HFFc6 (cell line): ENCODE data around the gene CTRB2. TPM values are rescaled to one million over a fixed set of nuclear protein-coding genes. Genes with fewer than 3 reads are reported as not detected.
A peak's percentile ranks its signal among the peaks of the same experiment; 100 is the strongest.

Experiments
- DNase-seq: peaks from one replicate; pipeline ENCODE4 v3.0.0-alpha.2; 2018
- H3K27ac Mint-ChIP-seq: 2 replicates; pipeline ENCODE4 v1.8.0; 2020; ENCODE audit warnings: mild to moderate bottlenecking, mixed read lengths
- H3K27me3 Mint-ChIP-seq: 2 replicates; pipeline ENCODE4 v1.8.0; 2021; ENCODE audit warnings: mild to moderate bottlenecking, moderate library complexity, mixed read lengths; ENCODE audit not compliant: insufficient read depth
- H3K36me3 Mint-ChIP-seq: 2 replicates; pipeline ENCODE4 v1.8.0; 2021; ENCODE audit warnings: low read depth, mixed read lengths
- H3K4me1 Mint-ChIP-seq: 2 replicates; pipeline ENCODE4 v1.8.0; 2020; ENCODE audit warnings: low read depth, mixed read lengths
- H3K4me3 Mint-ChIP-seq: 2 replicates; pipeline ENCODE4 v1.8.0; 2020; ENCODE audit warnings: mild to moderate bottlenecking, moderate library complexity, mixed read lengths
- H3K9me3 Mint-ChIP-seq: 2 replicates; pipeline ENCODE4 v1.8.0; 2020; ENCODE audit warnings: mild to moderate bottlenecking, mixed read lengths
- total RNA-seq, 6 experiments: library from RNA; stranded (reverse); fragmentation: NEBNext Ultra II Directional; extraction: Animal tissue kit (Norgen Biotek cat#: 25700); gene quantifications; 2 replicates in 1 of 6; 3 replicates in 5 of 6; pipeline ENCODE4 v1.2.3, GENCODE V29; 2021
- TF ChIP-seq, protein P1 (sequence below): fragments of 200-600 bp; sonication (generic); IDR thresholded peaks from 2 replicates; pipeline ENCODE4 v1.5.0; 2021; ENCODE audit warnings: antibody characterized with exemption, mild to moderate bottlenecking

CTRB2 gene
- total RNA-seq, 6 experiments from 2014 or later: not detected

DNA sequence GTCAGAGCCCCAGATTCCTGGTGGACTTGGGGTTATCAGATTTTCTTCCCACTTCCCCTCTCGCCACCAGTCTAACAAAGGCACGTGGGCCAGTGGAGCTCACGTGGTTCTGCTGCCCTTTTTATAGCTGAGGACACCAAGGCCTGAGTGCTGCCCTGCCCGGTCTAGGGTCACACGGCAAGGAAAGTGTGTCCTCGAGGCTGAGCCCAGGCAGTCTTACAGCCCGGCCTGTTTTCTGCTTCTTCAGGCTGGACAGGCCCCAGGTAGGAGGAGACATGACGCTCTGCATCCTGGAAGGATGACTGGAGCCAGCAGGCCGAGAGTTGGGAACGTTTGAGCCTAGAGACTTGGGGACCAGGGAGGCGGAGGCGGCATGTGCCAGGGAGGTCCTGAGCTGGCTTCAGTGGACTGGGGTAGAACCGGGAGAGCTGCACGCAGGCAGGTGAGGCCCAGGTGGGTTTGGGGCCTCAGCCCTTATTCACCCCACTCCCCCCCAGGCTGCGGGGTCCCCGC lies 15.4 kb upstream of the CTRB2 start:
- Mint-ChIP-seq H3K27ac (no peak overlapping the region), H3K27me3 (peaks cover 24% of the 10 kb centered on the region), H3K9me3 (peaks cover 10% of the 10 kb centered on the region; the same call in 1 of the 2 replicates), H3K4me1 (peaks cover 11% of the 10 kb centered on the region), H3K36me3 (no peaks in the 10 kb centered on the region), H3K4me3 (no peak overlapping the region)
- no peak for DNase-seq
- TF ChIP-seq, protein P1, sequence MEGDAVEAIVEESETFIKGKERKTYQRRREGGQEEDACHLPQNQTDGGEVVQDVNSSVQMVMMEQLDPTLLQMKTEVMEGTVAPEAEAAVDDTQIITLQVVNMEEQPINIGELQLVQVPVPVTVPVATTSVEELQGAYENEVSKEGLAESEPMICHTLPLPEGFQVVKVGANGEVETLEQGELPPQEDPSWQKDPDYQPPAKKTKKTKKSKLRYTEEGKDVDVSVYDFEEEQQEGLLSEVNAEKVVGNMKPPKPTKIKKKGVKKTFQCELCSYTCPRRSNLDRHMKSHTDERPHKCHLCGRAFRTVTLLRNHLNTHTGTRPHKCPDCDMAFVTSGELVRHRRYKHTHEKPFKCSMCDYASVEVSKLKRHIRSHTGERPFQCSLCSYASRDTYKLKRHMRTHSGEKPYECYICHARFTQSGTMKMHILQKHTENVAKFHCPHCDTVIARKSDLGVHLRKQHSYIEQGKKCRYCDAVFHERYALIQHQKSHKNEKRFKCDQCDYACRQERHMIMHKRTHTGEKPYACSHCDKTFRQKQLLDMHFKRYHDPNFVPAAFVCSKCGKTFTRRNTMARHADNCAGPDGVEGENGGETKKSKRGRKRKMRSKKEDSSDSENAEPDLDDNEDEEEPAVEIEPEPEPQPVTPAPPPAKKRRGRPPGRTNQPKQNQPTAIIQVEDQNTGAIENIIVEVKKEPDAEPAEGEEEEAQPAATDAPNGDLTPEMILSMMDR: no peak

DNA sequence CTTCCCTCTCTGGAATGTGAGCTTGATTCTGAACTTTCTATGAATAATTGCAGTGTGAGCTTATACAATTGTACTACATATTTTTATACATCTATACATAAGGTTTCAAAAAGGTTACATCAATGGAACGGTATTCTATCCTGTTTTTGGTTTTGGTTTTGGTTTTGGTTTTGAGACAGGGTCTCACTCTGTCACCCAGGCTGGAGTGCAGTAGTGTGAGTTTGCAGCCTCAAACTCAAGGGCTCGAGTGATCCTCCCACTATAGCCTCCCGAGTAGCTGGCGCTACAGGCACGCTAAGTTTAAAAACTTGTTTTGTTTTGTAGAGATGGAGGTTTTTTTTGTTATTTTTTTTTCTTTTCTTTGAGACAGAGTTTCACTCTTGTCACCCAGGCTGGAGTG lies 12.9 kb upstream of the CTRB2 start:
- H3K27ac Mint-ChIP-seq: no peak overlapping the region
- DNase-seq: no peak
- peak overlapping the region; percentile 56; the same call in 1 of the 2 replicates for H3K4me3 Mint-ChIP-seq
- peaks cover 12% of the 10 kb centered on the region for H3K27me3 Mint-ChIP-seq
- TF ChIP-seq, protein P1: no peak
- H3K9me3 Mint-ChIP-seq: peaks cover 7% of the 10 kb centered on the region; the same call in 1 of the 2 replicates
- no peaks in the 10 kb centered on the region for H3K36me3 Mint-ChIP-seq
- H3K4me1 Mint-ChIP-seq: peaks cover 11% of the 10 kb centered on the region

DNA sequence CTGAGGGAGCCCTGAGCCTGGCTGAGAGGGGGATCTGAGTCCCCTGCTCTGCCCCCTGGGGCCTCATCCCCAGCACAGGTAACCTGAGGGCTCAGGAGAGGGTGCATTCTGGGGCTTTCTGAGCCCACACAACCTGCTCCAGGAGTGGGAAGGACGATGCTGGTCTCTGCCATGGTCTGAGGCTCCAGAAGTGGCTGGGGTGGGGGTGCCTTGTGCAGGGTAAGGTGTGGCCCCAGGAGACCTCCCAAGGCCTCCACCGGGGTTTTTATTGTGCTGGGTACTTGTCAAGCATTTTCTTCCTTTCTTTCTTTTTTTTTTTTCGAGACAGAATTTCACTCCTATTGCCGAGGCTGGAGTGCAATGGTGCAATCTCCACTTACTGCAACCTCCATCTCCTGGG lies 12.1 kb upstream of the CTRB2 start:
- no peak overlapping the region for H3K4me3 Mint-ChIP-seq
- peaks cover under 1% of the 10 kb centered on the region; the same call in 1 of the 2 replicates for H3K9me3 Mint-ChIP-seq
- H3K27ac Mint-ChIP-seq: no peak overlapping the region
- H3K27me3 Mint-ChIP-seq: peaks cover 4% of the 10 kb centered on the region
- no peak for DNase-seq
- TF ChIP-seq, protein P1: no peak
- peaks cover 6% of the 10 kb centered on the region for H3K4me1 Mint-ChIP-seq
- no peaks in the 10 kb centered on the region for H3K36me3 Mint-ChIP-seq

DNA sequence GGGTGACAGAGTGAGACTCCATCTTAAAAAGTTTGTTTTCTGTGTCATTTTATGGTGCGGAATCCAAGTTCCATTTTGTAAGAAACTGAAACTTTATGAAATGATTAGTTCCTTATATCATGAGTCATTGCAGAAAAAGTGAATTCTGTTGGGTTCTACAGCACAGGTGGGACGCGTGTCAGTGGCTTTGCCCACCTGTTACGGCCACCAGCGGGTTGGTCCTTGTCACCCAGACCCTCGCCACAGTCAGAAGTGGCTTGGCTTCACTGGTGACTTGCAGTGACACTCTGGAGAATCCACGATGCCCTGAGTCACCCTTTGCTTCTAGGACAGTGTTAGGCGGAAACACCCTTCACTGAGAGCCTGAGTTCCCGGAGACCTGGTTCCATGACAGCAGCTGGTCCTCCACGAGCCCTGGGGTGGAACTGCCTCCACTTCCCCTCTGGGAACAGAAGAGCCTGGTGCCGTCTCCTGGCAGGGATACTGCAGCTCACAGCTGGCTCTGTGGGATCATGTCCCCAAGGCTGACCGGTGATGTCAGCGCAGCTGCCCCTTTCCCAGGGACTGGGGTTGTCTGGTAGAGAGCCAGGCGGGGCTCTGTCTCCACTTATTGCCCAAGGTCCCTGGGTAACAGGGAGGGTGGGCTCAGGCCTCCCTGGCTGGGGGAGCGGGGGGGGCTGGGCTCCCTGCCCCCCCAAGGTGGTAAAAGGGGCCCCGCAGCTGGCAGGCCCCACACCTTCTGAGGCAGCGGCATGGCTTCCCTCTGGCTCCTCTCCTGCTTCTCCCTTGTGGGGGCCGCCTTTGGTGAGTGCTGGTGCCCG lies 11.5 kb upstream of the CTRB2 start, which contains the start of gene CTRB1:
Gene CTRB1 (plus strand): TSS at position 733 of the 821 bp plus-strand sequence. CDS start 20 bp downstream, at position 753.
- Mint-ChIP-seq H3K27ac (no peak within 1 kb of the TSS), H3K4me1 (peaks cover 6% of the 10 kb centered on the region), H3K9me3 (no peaks in the 10 kb centered on the region), H3K27me3 (peaks cover 6% of the 10 kb centered on the region), H3K4me3 (peak within 1 kb of the TSS; percentile 56; the same call in 1 of the 2 replicates), H3K36me3 (no peaks in the 10 kb centered on the region)
- TF ChIP-seq, protein P1: no peak
- DNase-seq: no peak

DNA sequence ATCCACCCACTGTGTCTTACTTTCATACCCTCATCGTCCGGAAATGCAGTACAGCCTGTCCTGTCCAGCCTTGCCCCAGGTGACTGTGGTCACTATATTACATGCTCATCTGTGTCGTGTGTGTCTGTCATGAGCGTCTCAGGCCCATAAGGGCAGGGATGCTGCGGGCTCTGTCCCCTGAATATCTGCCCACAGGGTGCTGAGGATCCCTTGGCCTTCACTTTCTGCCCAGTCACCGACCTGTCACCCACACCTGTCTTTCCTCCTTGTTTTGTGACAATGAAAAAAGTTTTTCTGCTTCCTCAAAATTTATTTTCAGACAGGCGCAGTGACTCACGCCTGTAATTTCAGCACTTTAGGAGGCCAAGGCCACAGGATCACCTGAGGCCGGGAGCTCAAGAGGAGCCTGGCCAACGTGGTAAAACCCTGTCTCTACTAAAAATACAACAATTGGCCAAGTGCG lies 10.5 kb upstream of the CTRB2 start:
- no peaks in the 10 kb centered on the region for H3K36me3 Mint-ChIP-seq
- TF ChIP-seq, protein P1: no peak
- peaks cover 9% of the 10 kb centered on the region for H3K27me3 Mint-ChIP-seq
- peaks cover 6% of the 10 kb centered on the region for H3K4me1 Mint-ChIP-seq
- H3K4me3 Mint-ChIP-seq: no peak overlapping the region
- no peak overlapping the region for H3K27ac Mint-ChIP-seq
- DNase-seq: no peak
- H3K9me3 Mint-ChIP-seq: no peaks in the 10 kb centered on the region
